HG02642 (cell line): ENCODE measurements around the gene LSAMP.

Experiments used
- ATAC-seq: cut with Tn5 transposase; IDR thresholded peaks from one replicate; pipeline ENCODE4 v1.9.1; 2021; ENCODE audit warnings: mild to moderate bottlenecking; ENCODE audit not compliant: unreplicated experiment, poor library complexity

Gene LSAMP

DNA sequence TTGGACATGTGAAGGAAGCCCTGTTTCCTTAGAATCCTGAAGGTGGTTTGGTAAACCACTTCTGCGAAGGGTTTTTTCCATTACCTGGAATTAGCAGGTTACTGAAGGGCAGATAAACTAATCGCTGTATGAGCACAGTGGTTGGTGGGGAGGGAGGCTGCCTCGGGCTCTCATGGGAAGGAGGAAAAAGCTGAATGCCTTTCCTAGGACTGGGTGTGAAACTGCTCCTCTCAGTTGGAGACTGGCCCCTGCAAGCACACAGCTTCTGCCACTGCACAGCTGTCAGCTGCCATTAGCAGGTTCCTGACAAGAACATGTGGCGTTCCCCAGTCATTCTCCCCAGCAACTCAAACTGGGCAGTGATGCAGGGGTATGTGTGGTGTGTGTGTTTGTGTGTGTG is 445.7 kb downstream of the LSAMP start:
- ATAC-seq, result no peak

DNA sequence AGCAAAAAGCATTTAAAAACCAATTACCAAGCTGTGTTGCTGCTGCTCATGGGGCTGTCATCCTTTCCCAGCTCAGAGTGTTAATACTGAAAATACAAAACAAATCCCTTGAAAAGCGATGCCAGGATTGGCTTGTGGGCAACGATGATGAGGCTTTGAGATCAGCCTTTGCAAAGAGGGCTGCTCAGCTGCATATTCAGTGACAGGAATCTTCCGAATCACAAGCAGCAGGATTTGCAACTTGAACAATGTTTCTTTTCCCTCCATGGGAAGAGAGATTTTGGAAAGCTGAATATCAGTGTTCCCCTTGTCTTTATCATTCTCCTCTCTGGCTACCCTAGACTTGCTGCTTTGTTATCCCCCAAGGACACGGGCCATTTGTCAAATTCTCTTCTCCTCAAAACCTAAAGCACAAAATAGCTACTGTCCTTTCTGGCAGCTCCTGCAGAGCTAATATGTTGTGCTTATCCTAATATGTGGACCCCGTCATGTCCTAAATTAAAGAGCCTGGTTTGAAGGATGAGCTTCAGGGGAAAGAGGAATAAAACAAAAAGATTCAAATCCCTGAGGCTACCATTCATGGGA is 446.2 kb downstream of the LSAMP start:
- ATAC-seq, result no peak

DNA sequence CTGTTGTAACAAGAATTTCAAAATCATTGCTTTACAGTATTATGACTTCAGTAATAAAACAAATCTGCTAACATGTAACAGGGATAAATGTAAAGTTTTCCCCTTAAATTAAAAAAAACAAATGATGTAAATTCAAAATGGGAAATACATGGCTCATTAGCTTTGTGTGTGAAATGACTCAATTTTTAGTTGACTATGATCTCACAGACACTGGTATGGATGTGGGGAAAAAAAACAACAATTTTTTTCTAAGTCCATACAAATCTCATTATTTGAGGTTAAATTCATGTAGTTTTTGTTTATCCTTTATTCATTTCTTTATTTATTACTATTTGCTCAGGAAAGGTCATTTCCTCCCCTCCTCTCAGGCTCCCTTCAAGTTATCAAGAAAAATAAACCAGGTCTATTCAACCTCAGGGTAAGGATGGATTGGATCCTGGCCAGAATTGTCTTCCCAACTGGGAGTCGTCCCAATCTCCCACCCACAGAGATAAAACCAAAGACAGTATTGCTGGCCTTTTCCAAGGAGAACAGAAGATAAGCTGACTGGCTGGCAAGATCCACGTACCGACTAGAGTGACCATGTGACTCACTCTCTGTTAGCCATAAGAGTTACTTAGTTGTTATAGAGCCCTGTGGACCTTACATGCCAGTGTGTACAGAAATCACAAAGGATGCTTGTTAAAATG is 448.7 kb downstream of the LSAMP start:
- ATAC-seq, result no peak

DNA sequence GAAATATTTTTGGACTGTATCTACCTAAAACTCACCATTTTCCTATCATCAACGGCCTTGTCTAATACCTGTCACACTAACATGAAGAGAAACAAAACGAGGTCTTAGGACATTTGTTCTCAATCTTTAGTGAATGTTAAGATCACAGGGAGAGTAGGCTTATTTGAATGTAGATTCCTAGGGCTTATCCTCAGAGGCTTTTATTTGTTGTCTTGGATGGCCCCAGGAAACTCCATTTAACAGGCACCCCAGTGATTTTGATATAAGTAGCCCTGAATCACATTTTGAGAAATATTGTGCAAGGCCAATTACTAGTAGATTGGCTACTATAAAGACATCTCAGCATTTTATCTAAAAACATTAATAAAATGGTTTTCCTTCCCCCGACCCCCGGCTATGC is 454.6 kb downstream of the LSAMP start:
- ATAC-seq, result no peak

DNA sequence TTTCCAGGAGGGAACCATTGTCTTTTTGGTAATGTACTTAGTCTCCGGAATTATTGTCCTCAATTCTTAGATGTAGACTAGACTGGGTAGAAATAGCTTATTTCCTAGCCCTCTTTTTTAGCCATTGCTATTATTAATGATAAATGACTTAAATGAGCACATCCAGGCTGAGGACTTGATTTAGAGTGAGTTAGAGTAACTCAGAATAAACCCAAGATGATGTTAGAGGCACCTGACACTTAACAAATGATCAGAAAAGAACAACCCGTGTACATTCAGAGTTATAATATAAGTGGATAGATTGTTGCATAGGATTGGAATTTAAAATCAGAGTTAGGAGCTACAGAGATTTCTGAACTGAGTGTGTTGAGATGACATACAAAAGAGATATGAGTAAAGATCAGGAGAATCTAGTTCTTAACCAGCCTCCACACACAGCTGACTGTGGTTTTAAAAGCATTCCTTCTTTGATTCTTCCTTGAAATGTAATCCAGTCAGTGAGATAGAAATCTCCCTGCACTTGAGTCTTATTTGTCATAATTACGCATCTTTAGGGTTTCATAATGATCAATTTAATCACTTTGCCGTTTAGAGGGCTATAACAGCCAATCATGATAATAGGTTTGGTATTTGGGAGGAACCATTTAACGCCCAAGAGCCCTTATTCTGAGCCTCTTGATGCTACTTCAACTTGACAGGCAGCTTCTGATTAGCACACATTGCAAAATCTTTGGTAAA is 455.4 kb downstream of the LSAMP start:
- no peak for ATAC-seq

DNA sequence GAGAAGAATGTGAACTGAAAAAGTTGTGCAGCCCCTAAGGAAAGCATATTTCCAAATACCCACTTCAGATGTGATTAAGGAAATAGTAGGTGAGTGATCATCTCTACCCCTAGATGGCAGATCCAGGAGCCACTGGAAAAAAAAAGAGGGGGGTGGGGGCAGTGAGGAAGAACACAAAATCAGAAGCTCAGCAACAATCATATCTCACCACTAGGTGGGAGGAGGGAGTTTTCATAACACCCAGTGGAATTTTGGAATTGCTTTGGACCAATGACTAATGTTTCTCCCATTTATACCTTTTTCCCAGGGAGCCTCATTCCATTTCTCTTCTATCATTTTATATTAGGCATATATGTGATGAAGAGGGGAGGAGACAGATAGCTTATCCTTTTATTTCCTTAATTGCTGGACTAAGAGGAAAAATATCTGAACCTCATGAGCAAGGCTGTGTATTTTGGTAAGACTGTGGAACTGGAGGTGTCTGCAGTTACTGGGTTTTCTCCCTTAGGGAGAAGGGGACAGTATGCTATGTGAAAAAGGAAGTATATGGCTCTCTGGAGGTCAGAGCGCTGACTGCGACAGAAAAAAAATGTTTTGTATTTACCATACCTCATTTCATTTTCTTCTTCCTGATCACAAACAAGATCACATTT is 458.6 kb downstream of the LSAMP start:
- no peak for ATAC-seq

DNA sequence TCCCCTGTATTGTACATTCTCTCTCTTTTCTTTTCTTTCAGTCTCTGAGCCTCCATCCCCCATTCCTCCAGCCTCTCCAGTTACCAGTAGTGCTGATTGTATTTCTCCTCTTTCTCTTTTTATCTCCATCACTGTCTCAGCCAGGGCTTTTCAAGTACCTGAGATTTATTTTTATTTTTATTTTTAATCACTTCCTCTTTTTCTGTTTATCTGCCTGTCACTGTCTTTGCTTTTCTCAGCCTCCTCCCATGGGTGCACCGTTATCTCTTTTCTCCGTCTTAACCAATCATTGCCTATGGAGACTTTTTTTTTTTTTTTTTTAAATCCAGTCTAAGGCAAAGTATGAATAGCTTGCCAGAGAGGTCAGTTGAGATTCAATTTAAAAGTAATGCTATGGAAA is 462.7 kb downstream of the LSAMP start:
- ATAC-seq, result no peak

DNA sequence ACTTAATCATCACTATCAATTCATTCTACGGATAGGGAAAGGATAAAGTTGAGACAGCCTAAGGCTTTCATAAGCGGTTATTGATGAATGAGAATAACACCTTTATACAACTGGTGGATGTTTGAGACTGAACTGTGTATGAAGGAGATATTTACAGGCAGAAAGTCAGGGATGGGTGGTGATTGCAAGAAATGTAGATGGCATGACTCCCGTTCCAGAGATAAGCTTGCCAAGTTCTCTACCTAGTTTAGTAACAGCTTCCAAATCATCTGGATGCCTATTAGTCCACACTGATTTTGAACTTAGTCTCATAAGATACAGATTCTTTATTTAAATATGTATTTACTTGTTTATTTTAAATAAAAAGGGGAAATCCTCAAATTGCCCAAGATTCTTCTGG is 463.2 kb downstream of the LSAMP start:
- no peak for ATAC-seq

DNA sequence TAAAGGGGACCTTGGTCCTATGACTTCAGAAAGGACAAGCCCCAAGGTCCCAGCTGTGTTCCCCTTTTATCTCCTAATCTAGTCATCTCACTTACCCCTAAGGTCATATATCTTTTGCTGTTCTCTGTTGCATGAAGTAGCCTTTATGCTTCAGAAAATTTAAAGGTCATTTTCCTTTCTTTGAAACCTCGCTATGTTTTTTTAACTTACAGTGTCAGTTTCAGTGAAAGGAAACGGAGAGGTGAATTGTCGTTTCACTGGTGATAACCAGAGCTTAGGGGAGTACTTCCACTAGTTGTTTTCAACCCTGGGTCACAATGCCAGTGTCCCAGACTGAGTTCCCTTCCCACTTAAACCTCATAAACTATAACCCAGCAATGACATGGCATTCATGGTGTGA is 464.6 kb downstream of the LSAMP start:
- peak; percentile 46 for ATAC-seq

DNA sequence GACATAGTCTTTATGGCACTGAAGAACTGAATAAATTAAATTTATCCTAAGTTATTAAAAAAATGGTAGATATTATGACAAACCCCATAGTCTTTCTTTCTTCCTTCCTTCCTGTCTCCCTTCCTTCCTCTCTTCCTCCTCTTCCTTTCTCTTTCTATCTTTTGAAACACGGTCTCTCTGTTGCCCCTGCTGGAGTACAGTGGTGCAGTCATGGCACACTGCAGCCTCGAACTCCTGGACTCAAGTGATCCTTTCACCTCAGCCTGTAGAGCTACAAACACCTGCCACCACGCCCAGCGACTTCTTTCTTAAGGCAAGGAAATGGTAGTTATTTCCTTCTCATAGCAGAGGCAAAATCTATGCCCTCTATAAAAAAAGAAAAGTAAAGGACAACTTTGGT is 467.4 kb downstream of the LSAMP start:
- no peak for ATAC-seq

DNA sequence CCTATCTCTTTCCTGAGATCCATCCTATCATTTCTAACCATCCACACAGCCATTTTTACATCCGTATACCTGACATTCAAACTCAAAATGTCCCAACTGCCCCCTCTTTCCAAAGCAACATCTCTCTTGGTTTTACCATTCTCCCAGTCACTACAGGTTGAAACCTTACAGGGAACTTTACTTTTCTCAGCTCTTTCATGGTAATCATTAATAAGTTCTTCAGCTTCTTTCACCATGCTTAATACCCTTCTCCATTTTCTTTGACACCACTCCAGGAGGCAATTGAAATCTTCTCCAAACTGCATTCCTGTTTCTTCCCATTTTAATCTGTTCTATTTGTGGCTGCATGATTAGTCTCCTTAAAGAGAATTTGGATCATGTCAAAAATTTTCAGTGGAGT is 469.5 kb downstream of the LSAMP start:
- peak; percentile 17 for ATAC-seq

DNA sequence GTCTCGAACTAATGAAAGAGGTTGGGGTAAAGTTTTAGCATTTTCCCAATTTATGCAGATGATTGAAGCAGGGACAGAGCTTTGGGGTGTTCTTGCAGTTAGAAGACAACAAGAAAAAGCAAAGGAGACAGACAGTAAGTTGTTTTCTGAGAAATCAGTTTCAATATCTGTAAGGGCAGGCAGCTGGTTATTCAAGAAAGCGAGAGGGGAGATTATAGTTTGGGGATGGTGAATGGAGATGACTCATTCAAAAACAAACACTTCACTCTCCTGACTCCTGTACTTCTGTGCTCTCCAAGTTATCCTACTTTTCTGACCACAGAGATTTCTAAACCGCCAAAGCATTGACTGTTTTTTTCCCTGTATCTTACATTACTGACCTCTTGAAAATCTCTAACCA is 469.9 kb downstream of the LSAMP start:
- peak; percentile 56 for ATAC-seq

DNA sequence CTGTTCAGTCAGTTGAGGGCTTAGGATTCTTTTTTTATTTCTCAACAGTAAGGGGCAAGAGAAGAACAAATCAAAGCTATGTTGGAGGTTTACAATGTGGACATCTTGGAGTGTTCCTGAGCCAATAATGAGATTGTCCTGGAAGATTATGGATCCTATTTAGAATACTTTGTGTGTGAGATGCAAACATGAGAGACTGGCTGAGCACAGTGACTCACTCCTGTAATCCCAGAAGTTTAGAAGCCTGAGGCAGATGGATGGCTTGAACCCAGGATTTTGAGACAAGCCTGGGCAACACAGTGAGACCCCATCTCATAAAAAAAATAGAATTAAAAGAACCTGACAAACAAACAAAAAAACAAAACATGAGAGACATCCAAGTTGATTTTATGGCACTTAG is 470.3 kb downstream of the LSAMP start:
- no peak for ATAC-seq

DNA sequence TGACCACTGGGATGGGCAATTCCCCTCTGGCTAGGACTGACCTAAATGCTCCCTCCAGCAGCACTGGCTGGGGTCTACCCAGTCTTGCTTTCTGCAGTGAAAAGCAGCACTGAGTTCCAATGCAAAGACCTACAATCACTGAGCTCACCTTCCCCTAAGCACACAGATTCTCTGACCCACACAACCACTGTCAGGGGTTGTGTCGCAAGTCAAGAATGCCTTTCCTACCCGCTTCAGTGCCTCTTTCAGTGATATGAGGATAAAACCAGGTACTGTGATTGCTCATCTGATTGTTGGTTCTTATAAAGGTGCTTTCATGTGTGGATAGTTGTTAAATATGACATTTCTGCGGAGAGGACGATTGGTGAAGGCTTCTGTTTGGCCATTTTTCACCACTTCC is 476.4 kb downstream of the LSAMP start:
- no peak for ATAC-seq

DNA sequence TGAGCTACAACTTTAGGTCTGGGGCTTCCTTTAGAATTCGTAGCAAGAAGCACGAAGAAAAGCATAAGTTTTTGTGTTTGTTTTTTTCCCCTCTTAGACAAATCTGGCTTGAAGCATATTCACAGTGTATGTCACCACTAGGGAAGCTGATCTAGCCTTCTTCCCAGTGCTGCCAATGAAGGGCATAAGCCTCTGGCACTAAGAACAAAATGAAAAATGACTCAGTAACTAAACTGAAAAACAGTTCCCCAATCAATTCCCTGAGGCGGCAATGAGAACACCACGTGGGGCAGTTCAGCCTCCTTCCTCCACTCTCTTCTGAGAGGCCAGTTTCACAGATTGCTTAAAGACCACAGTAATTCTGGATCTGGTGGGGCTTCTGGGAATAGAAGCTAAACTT is 483.9 kb downstream of the LSAMP start:
- no peak for ATAC-seq

DNA sequence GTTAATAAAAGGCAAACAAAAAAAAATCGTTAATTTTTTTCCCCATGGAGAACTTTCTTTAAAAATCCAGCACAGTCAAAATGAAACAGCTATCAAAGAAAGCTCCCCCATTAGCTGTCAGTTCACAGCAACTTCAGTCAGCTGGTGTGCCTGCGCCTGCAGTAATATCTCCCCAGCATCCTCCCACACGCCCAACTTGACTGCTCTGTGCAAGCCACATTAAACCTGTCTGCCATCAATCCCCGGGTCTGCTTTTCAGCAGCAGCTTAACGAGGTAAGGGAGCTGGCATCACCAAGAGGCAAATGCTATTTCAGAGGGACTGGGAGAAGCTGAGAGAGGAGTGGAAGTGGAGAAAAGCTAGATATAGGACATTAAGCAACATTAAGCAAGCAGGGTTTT is 484.5 kb downstream of the LSAMP start:
- ATAC-seq, result no peak

DNA sequence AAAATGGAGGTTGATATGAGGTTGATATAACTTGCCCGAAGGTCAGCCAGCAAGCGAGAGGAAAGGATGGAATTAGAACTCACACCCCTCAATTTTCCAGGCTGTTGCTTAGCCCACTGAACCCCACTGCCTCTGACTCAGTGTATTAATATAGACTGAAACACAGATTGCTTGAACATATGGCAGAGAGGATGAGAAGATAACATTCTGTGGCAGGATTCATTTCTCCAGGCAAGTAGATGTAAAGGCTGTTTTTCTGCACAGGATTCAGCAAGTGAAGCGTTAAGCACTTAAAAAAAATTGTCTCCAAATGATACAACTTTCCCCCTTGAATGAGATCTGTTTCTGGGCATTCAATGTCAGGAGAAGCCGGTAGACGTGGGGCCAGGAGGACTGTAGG is 486.8 kb downstream of the LSAMP start:
- no peak for ATAC-seq

DNA sequence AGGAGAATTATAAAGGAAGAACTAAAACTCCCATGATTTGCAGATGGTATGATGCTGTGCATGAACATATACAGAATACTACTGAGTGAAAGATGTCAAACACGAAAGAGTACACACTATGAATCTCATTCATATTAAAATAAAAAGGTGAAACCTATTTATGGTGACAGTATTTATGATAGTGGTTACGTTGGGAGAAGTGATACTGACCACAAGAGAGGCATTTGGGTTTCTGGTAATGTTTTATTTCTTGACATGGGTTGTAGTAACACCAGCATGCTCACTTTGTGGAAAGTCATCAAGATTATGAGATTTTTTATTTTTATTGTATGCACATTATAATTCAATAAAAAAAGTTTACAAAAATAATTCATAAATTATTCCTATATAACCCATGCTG is 498.0 kb downstream of the LSAMP start:
- ATAC-seq, result no peak

DNA sequence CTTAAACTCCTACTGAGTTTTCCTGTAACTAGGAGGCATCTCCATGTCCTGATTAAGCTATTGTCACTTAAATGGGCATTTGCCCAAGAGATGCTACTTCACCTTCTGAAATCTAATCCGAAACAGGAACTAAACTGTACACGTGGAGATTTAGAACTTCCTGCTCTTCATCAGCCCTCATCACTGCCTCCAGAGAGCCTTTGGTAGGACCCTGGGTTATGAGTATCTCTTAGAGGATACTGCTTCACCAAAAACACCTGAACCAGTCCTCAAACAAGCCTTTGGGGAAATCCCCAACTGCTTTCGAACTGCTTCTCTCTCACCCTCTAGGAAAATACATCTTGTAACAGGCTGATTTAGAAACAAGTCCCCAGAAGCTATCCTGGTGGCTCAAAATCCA is 501.7 kb downstream of the LSAMP start:
- peak; percentile 76 for ATAC-seq

DNA sequence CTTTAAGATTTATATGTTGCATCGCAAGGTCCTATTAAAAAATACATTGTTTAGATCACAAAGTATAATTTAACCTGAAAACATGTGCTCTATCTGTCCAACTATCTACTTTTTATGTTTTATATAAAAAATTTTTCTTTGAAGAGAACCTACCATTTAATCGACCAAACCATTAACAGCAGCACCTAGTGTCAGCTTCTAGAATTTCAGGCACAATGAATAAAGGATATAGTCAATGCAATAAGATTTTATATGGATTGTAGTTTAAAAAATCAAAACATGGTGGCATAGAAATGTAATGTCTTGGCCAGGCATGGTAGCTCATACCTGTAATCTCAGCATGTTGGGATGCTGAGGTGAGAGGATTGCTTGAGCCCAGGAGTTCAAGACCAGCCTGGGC is 508.2 kb downstream of the LSAMP start:
- ATAC-seq, result no peak

DNA sequence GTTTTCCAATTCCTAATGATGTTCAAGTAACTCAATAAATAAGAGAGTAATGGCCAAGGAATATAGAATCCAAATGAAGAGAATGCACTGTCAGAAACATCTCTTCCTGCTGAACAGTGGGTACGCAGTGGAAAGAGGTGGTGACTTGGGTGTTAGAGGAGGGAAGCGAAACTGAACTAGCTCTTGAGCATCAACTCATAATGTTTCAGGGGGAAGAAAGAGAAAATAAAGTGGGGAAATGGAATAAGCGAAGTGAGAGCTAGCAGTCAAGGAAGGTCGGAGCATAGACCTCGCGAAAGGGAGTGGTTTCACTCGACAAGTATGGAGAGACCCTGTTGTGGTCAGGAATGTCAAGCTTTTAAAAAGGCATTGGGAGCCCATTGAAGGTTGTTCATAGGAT is 512.5 kb downstream of the LSAMP start:
- peak; percentile 51 for ATAC-seq
